ENCODE measurements around the gene CAPZA2.

CAPZA2 gene

DNA sequence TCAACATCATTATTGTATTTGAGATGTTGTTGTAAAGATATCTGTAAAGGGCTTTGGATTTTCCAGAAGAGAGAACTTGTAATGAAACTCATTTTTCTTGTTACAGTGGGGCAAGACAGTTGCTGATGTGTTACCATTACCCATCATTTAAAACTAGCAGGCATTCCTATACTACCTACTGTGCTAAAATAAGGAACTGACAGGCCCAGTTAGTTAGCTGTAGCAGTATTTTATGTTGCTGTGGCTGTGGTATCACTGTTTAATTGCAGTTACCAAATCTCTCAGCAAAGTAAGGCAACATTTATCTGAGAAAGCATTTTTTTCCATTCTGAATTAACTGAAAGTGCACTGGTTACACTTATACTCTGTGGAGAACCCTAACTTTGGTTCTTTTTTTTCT lies 100.8 kb downstream of the CAPZA2 start (continued):
- TF ChIP-seq, protein P1, sequence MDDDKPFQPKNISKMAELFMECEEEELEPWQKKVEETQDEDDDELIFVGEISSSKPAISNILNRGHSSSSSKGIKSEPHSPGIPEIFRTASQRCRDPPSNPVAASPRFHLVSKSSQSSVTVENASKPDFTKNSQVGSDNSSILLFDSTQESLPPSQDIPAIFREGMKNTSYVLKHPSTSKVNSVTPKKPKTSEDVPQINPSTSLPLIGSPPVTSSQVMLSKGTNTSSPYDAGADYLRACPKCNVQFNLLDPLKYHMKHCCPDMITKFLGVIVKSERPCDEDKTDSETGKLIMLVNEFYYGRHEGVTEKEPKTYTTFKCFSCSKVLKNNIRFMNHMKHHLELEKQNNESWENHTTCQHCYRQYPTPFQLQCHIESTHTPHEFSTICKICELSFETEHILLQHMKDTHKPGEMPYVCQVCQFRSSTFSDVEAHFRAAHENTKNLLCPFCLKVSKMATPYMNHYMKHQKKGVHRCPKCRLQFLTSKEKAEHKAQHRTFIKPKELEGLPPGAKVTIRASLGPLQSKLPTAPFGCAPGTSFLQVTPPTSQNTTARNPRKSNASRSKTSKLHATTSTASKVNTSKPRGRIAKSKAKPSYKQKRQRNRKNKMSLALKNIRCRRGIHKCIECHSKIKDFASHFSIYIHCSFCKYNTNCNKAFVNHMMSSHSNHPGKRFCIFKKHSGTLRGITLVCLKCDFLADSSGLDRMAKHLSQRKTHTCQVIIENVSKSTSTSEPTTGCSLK (tag by site-specific recombination; IDR thresholded peaks at IDR 0.05) = no peak
- no peak for TF ChIP-seq ZNF426 (tag by site-specific recombination; IDR thresholded peaks at IDR 0.05)
- no peak for TF ChIP-seq ZNF629 (tag by site-specific recombination; IDR thresholded peaks at IDR 0.05)
- TF ChIP-seq ZNF558 (tag by site-specific recombination; IDR thresholded peaks at IDR 0.05) = no peak
- TF ChIP-seq KLF8 (tag by site-specific recombination; IDR thresholded peaks at IDR 0.05) = no peak

GRCh38 chr7:116966601-116967000 lies 104.2 kb downstream of the CAPZA2 start:
- ChIA-PET CTCF (interaction anchor here (0.7 kb wide), 1 partner anchor 905 kb away, joined by 3 read pairs; no protein-coding TSS in a partner anchor), POLR2A (no interaction called here)
- no peak for TF ChIP-seq ZNF146 (tag by site-specific recombination; IDR thresholded peaks at IDR 0.05)
- TF ChIP-seq, protein P2, sequence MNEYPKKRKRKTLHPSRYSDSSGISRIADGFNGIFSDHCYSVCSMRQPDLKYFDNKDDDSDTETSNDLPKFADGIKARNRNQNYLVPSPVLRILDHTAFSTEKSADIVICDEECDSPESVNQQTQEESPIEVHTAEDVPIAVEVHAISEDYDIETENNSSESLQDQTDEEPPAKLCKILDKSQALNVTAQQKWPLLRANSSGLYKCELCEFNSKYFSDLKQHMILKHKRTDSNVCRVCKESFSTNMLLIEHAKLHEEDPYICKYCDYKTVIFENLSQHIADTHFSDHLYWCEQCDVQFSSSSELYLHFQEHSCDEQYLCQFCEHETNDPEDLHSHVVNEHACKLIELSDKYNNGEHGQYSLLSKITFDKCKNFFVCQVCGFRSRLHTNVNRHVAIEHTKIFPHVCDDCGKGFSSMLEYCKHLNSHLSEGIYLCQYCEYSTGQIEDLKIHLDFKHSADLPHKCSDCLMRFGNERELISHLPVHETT (tag by site-specific recombination; IDR thresholded peaks at IDR 0.05) = no peak
- H3K9me3 ChIP-seq (ENCODE audit: control insufficient read depth, insufficient read depth, low read depth, low read length) = no peaks in the 10 kb centered on the region
- no peaks in the 10 kb centered on the region for H3K36me3 ChIP-seq (ENCODE audit: control insufficient read depth in 2 of 2, insufficient read depth in 1 of 2, low read length in 2 of 2)
- no peak overlapping the region for H3K4me3 ChIP-seq (ENCODE audit: low read depth, low read length)
- H3K27ac ChIP-seq (ENCODE audit: extremely low read depth, low read depth, low read length) = no peak overlapping the region
- no peaks in the 10 kb centered on the region for H3K4me1 ChIP-seq (ENCODE audit: control insufficient read depth, insufficient read depth, low read length)

DNA sequence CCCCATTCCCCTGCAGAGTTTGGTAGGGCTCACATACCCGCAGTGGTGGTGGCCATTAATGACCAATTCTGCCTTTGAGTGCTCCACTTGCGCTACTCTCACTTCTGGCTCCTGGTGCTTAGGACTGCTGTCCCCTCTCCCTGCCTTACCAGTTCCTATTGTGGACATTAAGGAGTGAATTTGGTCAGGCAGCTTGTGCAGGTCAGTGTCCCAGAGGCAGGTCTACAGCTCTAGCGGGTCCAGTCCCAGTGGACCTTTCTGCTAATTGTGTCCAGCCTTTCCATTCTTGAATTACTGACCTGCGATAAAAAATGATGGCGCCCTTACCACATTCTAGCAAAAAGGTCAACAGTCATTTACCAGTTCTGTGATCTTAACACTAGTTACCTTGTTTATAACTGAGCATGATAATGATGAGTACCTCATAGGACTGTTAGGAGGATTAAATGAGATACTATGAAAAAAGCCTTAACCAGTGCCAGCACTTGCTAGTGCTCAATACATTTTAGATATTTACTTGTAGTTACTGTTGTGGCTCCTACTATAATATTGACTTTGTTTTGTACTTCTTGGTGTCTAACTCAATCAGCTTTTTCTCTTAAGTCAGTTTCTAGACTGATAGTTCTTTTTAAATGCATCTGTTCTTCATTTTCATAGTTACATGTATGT lies 105.0 kb downstream of the CAPZA2 start:
- H3K27ac ChIP-seq (ENCODE audit: extremely low read depth, low read depth, low read length) = no peak overlapping the region
- ChIA-PET POLR2A (interaction anchor here (0.7 to 1.0 kb wide), 2 partner anchors 8 to 13 kb away, joined by 3 read pairs; no protein-coding TSS in a partner anchor), CTCF (interaction anchor here (0.5 to 1.1 kb wide), 2 partner anchors 159 to 739 kb away, joined by 3 to 4 read pairs; no protein-coding TSS in a partner anchor)
- no peak overlapping the region for H3K4me3 ChIP-seq (ENCODE audit: low read depth, low read length)
- TF ChIP-seq ZNF600 (tag by site-specific recombination; IDR thresholded peaks at IDR 0.05) (no peak), ZNF664 (tag by site-specific recombination; IDR thresholded peaks at IDR 0.05) (peak; percentile 99), ZNF423 (tag by site-specific recombination; IDR thresholded peaks at IDR 0.05) (no peak), ZFHX2 (tag by site-specific recombination; conservative IDR thresholded peaks at IDR 0.05) (no peak), SP2 (tag by site-specific recombination; IDR thresholded peaks at IDR 0.05) (no peak), ZNF214 (tag by site-specific recombination; IDR thresholded peaks at IDR 0.05; ENCODE audit: borderline replicate concordance) (no peak), HOXC10 (CRISPR knock-in tag; IDR thresholded peaks at IDR 0.05) (no peak), ZNF624 (tag by site-specific recombination; IDR thresholded peaks at IDR 0.05) (no peak)
- TF ChIP-seq, protein P3, sequence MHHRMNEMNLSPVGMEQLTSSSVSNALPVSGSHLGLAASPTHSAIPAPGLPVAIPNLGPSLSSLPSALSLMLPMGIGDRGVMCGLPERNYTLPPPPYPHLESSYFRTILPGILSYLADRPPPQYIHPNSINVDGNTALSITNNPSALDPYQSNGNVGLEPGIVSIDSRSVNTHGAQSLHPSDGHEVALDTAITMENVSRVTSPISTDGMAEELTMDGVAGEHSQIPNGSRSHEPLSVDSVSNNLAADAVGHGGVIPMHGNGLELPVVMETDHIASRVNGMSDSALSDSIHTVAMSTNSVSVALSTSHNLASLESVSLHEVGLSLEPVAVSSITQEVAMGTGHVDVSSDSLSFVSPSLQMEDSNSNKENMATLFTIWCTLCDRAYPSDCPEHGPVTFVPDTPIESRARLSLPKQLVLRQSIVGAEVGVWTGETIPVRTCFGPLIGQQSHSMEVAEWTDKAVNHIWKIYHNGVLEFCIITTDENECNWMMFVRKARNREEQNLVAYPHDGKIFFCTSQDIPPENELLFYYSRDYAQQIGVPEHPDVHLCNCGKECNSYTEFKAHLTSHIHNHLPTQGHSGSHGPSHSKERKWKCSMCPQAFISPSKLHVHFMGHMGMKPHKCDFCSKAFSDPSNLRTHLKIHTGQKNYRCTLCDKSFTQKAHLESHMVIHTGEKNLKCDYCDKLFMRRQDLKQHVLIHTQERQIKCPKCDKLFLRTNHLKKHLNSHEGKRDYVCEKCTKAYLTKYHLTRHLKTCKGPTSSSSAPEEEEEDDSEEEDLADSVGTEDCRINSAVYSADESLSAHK (tag by site-specific recombination; IDR thresholded peaks at IDR 0.05) = peak; percentile 25; the same call in 1 of the 2 replicates
- H3K4me1 ChIP-seq (ENCODE audit: control insufficient read depth, insufficient read depth, low read length) = no peaks in the 10 kb centered on the region
- no peaks in the 10 kb centered on the region for H3K9me3 ChIP-seq (ENCODE audit: control insufficient read depth, insufficient read depth, low read depth, low read length)
- H3K36me3 ChIP-seq (ENCODE audit: control insufficient read depth in 2 of 2, insufficient read depth in 1 of 2, low read length in 2 of 2) = no peaks in the 10 kb centered on the region

Data from HEK293 (cell line).